K562 (cell line): ENCODE measurements around the gene SIRT3. TPM values are rescaled to one million over a fixed set of nuclear protein-coding genes. Genes with fewer than 3 reads are reported as not detected.

Experiments
- CBX2 ChIP-seq: fragments of 200-600 bp; sonication (generic); IDR thresholded peaks from one replicate; pipeline ENCODE4 v1.6.1; 2012; ENCODE audit warnings: mild to moderate bottlenecking, low read length, inconsistent platforms; ENCODE audit not compliant: insufficient read depth, poor library complexity, severe bottlenecking
- CTBP1 ChIP-seq: fragments of 450-650 bp; IDR thresholded peaks from 2 replicates; pipeline ENCODE4 v1.6.1; 2016; ENCODE audit warnings: borderline replicate concordance
- EP400 ChIP-seq: fragments of 450-650 bp; IDR thresholded peaks from 2 replicates; pipeline ENCODE4 v1.6.1; 2017; ENCODE audit warnings: antibody characterized with exemption, mild to moderate bottlenecking, moderate library complexity
- FOXA1 ChIP-seq: fragments of 450-650 bp; IDR thresholded peaks from 2 replicates; pipeline ENCODE4 v1.6.1; 2016; ENCODE audit warnings: mild to moderate bottlenecking, borderline replicate concordance
- NFATC3 ChIP-seq: fragments of 450-650 bp; IDR thresholded peaks from 2 replicates; pipeline ENCODE4 v1.6.1; 2017; ENCODE audit warnings: mild to moderate bottlenecking
- NR2C2 ChIP-seq, 2 experiments: fragments of 200-800 bp in 1 of 2; sonication (Bioruptor generic) in 1 of 2; sonication (generic) in 1 of 2; formaldehyde crosslinking in 1 of 2; IDR thresholded peaks; 2 replicates each; pipeline versions ENCODE4 v1.6.1 to v1.8.0; 2016 to 2022; ENCODE audit warnings: mild to moderate bottlenecking in 1 of 2, missing compliant biosample characterization in 1 of 2, missing genetic modification characterization in 1 of 2, missing genetic modification reagents in 1 of 2
- RBM17 ChIP-seq: fragments of 200-400 bp; formaldehyde crosslinking; IDR thresholded peaks from 2 replicates; pipeline ENCODE4 v1.6.1; 2017; ENCODE audit warnings: low read depth, mild to moderate bottlenecking, low read length, borderline replicate concordance
- SFPQ ChIP-seq: fragments of 200-400 bp; formaldehyde crosslinking; IDR thresholded peaks from 2 replicates; pipeline ENCODE4 v1.6.1; 2017; ENCODE audit warnings: mild to moderate bottlenecking, low read depth, low read length, moderate library complexity
- SMAD3 ChIP-seq: fragments of 450-650 bp; formaldehyde crosslinking; conservative IDR thresholded peaks from 2 replicates; pipeline ENCODE4 v1.4.0; 2020; ENCODE audit warnings: mild to moderate bottlenecking
- TRIM24 ChIP-seq, 2 experiments: fragments of 450-650 bp; IDR thresholded peaks; 2 replicates each; pipeline ENCODE4 v1.6.1; 2016
- UBTF ChIP-seq, 2 experiments: IDR thresholded peaks; 2 replicates each; pipeline ENCODE4 v1.6.1; 2012; ENCODE audit warnings: improper control_type of control experiment in 2 of 2, low read depth in 2 of 2, low read length in 2 of 2, borderline replicate concordance in 1 of 2
- ZNF146 ChIP-seq: IDR thresholded peaks from one replicate; pipeline ENCODE4 v1.6.1; 2018; ENCODE audit warnings: missing compliant biosample characterization; ENCODE audit not compliant: unreplicated experiment
- ZNF263 ChIP-seq: sonication (generic); formaldehyde crosslinking; IDR thresholded peaks from 2 replicates; pipeline ENCODE4 v1.8.0; 2022; ENCODE audit warnings: mild to moderate bottlenecking, missing genetic modification reagents, borderline replicate concordance
- polyA plus RNA-seq, 8 experiments: library from polyadenylated mRNA; depleted of rRNA in 4 of 8; stranded (reverse) in 5 of 8; unstranded in 3 of 8; fragments of >200 nt; fragmentation: Nextera tagmentation in 2 of 8; fragmentation: Illumina TruSeq in 1 of 8; extraction: Ambion mirVana in 2 of 8; extraction: Trizol in 1 of 8; gene quantifications; 2 replicates each; pipeline versions ENCODE4 v1.2.1 to v1.2.3, GENCODE V29; 2011 to 2014; ENCODE audit warnings: inconsistent platforms in 1 of 8, missing spikeins in 1 of 8
- total RNA-seq, 7 experiments: library from RNA; depleted of rRNA in 6 of 7; stranded (reverse); fragments of >200 nt in 6 of 7; fragmentation: Illumina TruSeq in 2 of 7; extraction: Trizol in 2 of 7; gene quantifications; 2 replicates each; pipeline versions ENCODE4 v1.2.1 to v1.2.3, GENCODE V29; 2011 to 2021; ENCODE audit warnings: low replicate concordance in 1 of 7
- TF ChIP-seq, protein P1 (sequence below): fragments of 450-650 bp; IDR thresholded peaks from 2 replicates; pipeline ENCODE4 v1.6.1; 2016; ENCODE audit warnings: missing biosample characterization, missing genetic modification characterization
- TF ChIP-seq, protein P2 (sequence below): fragments of 450-650 bp; IDR thresholded peaks from 2 replicates; pipeline ENCODE4 v1.7.1; 2018; ENCODE audit warnings: mild to moderate bottlenecking, low read depth; ENCODE audit not compliant: partially characterized antibody
- TF ChIP-seq, protein P3 (sequence below): fragments of 450-650 bp; IDR thresholded peaks from 2 replicates; pipeline ENCODE4 v1.6.1; 2017; ENCODE audit warnings: antibody characterized with exemption

SIRT3 gene
- total and polyA plus RNA-seq, 9 of the 15 experiments (the other 6 are each of a cell fraction or from before 2014, with no cell fraction given): 1.9 to 27.5 (median 14.5) TPM

DNA sequence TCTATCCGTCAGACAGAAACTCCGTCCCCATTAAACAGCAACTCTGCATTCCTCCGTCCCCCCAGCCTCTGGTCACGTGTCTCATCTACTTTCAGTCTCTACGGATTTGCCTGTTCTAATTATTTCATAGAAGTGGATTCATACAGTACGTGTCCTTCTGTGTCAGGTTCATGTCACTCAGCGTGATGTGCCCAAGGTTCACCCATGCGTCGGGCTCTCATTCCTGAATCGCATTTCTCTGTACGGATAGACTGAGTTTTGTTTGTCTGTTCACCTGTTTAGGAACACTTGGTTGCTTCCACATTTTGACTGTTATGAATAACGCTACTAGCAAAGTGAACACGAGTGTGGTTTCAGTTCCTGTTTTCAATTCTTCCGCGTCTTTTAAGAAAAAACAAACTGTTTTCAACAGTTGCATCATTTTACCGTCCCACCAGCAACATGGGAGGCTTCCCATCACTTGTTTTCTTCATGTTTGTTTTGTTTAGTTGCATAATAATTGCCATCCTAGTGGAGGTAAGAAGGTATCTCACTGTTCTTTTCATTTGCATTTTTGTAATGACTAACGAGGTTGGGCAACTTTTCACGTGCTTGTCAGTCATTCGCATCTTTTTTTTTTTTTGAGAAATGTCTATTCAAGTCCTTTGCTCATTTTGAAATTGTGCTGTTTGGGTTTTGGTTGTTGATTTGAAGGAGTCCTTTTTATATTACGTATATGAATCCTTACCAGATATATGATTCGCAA is 33.2 kb upstream of the SIRT3 start (continued):
- no peak for TF ChIP-seq RBM17
- TF ChIP-seq FOXA1: no peak
- TF ChIP-seq ZNF146: no peak
- TF ChIP-seq SFPQ: no peak
- TF ChIP-seq EP400: peak; percentile 85
- TF ChIP-seq, protein P1, sequence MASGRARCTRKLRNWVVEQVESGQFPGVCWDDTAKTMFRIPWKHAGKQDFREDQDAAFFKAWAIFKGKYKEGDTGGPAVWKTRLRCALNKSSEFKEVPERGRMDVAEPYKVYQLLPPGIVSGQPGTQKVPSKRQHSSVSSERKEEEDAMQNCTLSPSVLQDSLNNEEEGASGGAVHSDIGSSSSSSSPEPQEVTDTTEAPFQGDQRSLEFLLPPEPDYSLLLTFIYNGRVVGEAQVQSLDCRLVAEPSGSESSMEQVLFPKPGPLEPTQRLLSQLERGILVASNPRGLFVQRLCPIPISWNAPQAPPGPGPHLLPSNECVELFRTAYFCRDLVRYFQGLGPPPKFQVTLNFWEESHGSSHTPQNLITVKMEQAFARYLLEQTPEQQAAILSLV (tag): peak; percentile 75
- no peak for TF ChIP-seq CTBP1
- TF ChIP-seq TRIM24 (IDR thresholded peaks at IDR 0.05): peak; percentile 78 to 84; a peak in 3 of 4 replicates
- TF ChIP-seq SMAD3 (CRISPR knock-in tag): no peak
- no peak for TF ChIP-seq NFATC3
- TF ChIP-seq, protein P2, sequence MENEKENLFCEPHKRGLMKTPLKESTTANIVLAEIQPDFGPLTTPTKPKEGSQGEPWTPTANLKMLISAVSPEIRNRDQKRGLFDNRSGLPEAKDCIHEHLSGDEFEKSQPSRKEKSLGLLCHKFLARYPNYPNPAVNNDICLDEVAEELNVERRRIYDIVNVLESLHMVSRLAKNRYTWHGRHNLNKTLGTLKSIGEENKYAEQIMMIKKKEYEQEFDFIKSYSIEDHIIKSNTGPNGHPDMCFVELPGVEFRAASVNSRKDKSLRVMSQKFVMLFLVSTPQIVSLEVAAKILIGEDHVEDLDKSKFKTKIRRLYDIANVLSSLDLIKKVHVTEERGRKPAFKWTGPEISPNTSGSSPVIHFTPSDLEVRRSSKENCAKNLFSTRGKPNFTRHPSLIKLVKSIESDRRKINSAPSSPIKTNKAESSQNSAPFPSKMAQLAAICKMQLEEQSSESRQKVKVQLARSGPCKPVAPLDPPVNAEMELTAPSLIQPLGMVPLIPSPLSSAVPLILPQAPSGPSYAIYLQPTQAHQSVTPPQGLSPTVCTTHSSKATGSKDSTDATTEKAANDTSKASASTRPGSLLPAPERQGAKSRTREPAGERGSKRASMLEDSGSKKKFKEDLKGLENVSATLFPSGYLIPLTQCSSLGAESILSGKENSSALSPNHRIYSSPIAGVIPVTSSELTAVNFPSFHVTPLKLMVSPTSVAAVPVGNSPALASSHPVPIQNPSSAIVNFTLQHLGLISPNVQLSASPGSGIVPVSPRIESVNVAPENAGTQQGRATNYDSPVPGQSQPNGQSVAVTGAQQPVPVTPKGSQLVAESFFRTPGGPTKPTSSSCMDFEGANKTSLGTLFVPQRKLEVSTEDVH: peak; percentile 22
- TF ChIP-seq, protein P3, sequence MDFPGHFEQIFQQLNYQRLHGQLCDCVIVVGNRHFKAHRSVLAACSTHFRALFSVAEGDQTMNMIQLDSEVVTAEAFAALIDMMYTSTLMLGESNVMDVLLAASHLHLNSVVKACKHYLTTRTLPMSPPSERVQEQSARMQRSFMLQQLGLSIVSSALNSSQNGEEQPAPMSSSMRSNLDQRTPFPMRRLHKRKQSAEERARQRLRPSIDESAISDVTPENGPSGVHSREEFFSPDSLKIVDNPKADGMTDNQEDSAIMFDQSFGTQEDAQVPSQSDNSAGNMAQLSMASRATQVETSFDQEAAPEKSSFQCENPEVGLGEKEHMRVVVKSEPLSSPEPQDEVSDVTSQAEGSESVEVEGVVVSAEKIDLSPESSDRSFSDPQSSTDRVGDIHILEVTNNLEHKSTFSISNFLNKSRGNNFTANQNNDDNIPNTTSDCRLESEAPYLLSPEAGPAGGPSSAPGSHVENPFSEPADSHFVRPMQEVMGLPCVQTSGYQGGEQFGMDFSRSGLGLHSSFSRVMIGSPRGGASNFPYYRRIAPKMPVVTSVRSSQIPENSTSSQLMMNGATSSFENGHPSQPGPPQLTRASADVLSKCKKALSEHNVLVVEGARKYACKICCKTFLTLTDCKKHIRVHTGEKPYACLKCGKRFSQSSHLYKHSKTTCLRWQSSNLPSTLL: no peak
- TF ChIP-seq UBTF (IDR thresholded peaks at IDR 0.05; ENCODE audit: borderline replicate concordance in 1 of 2, low read depth in 2 of 2, low read length in 2 of 2): no peak
- no peak for TF ChIP-seq CBX2
- peak; percentile 6; the same call in 1 of the 2 replicates for TF ChIP-seq ZNF263 (CRISPR knock-in tag)
- TF ChIP-seq NR2C2 (CRISPR knock-in tag; IDR thresholded peaks at IDR 0.05): no peak
- TF ChIP-seq NR2C2 (tag; IDR thresholded peaks at IDR 0.05): peak; percentile 68
